Measurements from ENCODE around the gene GPC5.

The GPC5 gene

DNA sequence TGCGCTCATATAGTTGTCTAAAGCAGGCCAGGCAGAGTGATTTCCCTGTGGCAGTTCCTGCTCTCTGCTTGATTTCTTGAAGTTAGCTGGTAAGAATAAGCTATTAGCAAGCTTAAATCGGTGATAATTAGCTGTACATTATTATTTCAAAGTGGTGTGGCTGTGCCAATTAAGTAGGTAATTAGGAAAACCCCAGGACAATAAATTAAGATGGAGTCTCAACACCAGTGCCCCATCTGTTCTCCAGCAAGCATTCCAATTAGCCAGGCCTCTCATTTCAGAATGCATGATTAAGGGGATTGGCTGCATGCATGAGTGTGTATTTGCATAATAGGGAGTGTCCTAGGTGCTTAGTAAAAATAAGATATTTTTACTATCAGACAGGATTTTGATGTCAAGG is 342.3 kb downstream of the GPC5 start:
- no peaks in the 10 kb centered on the region for H3K27me3 ChIP-seq (replicated peaks; ENCODE audit: control insufficient read depth, insufficient read depth, low read length)
- H3K36me3 ChIP-seq (ENCODE audit: control insufficient read depth, insufficient read depth, low read length): no peaks in the 10 kb centered on the region
- no peak for DNase-seq (ENCODE audit: extremely low read depth, insufficient read length)
- no peak overlapping the region for H3K4me3 ChIP-seq (replicated peaks; ENCODE audit: low read depth, low read length)
- TF ChIP-seq, protein P1, sequence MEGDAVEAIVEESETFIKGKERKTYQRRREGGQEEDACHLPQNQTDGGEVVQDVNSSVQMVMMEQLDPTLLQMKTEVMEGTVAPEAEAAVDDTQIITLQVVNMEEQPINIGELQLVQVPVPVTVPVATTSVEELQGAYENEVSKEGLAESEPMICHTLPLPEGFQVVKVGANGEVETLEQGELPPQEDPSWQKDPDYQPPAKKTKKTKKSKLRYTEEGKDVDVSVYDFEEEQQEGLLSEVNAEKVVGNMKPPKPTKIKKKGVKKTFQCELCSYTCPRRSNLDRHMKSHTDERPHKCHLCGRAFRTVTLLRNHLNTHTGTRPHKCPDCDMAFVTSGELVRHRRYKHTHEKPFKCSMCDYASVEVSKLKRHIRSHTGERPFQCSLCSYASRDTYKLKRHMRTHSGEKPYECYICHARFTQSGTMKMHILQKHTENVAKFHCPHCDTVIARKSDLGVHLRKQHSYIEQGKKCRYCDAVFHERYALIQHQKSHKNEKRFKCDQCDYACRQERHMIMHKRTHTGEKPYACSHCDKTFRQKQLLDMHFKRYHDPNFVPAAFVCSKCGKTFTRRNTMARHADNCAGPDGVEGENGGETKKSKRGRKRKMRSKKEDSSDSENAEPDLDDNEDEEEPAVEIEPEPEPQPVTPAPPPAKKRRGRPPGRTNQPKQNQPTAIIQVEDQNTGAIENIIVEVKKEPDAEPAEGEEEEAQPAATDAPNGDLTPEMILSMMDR (IDR thresholded peaks at IDR 0.05; ENCODE audit: insufficient read depth, low read length, poor library complexity, severe bottlenecking): no peak

DNA sequence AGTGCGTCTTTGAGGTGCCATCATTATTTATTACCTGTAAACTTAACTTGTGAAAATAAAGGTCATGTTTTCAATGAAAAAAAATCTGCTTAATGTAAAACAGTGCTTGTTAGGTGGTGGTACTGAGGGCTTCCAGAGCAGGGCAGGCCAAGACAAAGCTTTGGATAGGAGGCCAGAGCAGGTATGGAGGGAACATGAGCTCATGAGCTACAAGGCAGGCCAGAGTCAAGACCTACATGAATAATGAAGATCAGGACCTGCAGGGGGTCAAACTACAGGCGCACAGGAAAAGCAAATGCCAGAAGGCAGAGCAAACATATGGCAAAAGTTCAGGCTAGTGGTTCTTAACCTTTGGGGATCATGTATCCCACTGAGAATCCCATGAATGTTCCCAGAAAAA is 343.5 kb downstream of the GPC5 start:
- Histone ChIP-seq H3K36me3 (ENCODE audit: control insufficient read depth, insufficient read depth, low read length) (no peaks in the 10 kb centered on the region), H3K27me3 (replicated peaks; ENCODE audit: control insufficient read depth, insufficient read depth, low read length) (no peaks in the 10 kb centered on the region), H3K4me3 (replicated peaks; ENCODE audit: low read depth, low read length) (no peak overlapping the region)
- no peak for DNase-seq (ENCODE audit: extremely low read depth, insufficient read length)
- TF ChIP-seq, protein P1 (IDR thresholded peaks at IDR 0.05; ENCODE audit: insufficient read depth, low read length, poor library complexity, severe bottlenecking): no peak

DNA sequence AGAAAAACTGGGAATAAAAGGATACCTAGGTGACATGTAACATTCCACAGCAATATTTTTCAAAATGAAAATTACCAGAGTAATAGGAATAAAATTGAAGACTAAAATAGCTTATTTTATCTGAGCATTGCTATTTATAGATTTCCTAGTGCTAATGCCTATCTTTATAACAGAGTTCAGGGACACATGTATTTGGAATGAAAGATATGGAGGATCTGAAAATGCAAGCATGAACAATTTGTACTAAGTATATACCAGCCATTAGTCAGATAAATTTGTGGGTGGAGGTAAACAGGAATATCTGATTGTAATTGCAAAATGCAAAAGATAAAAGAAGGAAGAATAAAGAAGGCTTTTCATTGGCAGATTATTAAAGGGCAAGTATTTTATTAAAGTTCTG is 345.9 kb downstream of the GPC5 start:
- Histone ChIP-seq H3K4me3 (replicated peaks; ENCODE audit: low read depth, low read length) (no peak overlapping the region), H3K36me3 (ENCODE audit: control insufficient read depth, insufficient read depth, low read length) (no peaks in the 10 kb centered on the region), H3K27me3 (replicated peaks; ENCODE audit: control insufficient read depth, insufficient read depth, low read length) (no peaks in the 10 kb centered on the region)
- TF ChIP-seq, protein P1 (IDR thresholded peaks at IDR 0.05; ENCODE audit: insufficient read depth, low read length, poor library complexity, severe bottlenecking): no peak
- no peak for DNase-seq (ENCODE audit: extremely low read depth, insufficient read length)

DNA sequence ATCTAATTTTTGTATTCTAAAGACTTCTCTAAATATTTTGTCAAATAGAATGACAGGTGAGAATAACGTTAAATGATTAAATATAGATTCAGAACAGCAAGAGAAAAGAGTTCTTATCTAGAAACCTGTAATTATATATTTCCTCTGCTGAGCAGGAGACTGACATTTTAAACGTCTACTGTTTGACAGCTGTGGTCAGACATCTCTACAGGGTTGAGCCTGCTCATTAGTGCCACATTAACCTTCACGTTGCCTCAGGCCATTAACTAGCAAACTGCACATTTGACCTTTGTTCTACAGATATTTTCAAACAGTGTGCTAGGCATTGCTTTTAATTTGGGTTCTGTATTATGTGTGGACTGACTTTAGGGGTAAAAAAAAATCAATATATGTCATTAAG is 347.5 kb downstream of the GPC5 start:
- Histone ChIP-seq H3K36me3 (ENCODE audit: control insufficient read depth, insufficient read depth, low read length) (no peaks in the 10 kb centered on the region), H3K4me3 (replicated peaks; ENCODE audit: low read depth, low read length) (no peak overlapping the region), H3K27me3 (replicated peaks; ENCODE audit: control insufficient read depth, insufficient read depth, low read length) (no peaks in the 10 kb centered on the region)
- TF ChIP-seq, protein P1 (IDR thresholded peaks at IDR 0.05; ENCODE audit: insufficient read depth, low read length, poor library complexity, severe bottlenecking): no peak
- no peak for DNase-seq (ENCODE audit: extremely low read depth, insufficient read length)

DNA sequence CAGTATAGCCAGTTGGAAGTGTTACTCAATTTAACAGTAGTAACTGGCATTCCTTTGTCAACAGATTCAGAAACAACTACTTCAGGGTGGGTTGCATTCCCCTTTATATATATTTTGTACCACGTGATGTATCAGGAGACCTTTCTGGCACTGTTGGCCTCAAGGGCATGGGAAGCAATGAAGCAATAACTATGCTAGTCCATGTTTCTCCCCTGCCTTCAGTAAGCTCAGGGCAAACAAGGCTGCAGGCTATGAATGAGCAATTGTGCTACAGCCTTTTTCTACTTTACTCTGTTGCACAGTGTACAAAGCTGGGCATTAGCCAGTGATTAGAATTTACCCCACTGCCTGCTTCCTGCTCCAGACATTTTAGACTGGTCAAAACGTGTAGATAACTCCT is 348.8 kb downstream of the GPC5 start:
- no peak for DNase-seq (ENCODE audit: extremely low read depth, insufficient read length)
- H3K4me3 ChIP-seq (replicated peaks; ENCODE audit: low read depth, low read length): no peak overlapping the region
- H3K27me3 ChIP-seq (replicated peaks; ENCODE audit: control insufficient read depth, insufficient read depth, low read length): no peaks in the 10 kb centered on the region
- H3K36me3 ChIP-seq (ENCODE audit: control insufficient read depth, insufficient read depth, low read length): no peaks in the 10 kb centered on the region
- TF ChIP-seq, protein P1 (IDR thresholded peaks at IDR 0.05; ENCODE audit: insufficient read depth, low read length, poor library complexity, severe bottlenecking): no peak

DNA sequence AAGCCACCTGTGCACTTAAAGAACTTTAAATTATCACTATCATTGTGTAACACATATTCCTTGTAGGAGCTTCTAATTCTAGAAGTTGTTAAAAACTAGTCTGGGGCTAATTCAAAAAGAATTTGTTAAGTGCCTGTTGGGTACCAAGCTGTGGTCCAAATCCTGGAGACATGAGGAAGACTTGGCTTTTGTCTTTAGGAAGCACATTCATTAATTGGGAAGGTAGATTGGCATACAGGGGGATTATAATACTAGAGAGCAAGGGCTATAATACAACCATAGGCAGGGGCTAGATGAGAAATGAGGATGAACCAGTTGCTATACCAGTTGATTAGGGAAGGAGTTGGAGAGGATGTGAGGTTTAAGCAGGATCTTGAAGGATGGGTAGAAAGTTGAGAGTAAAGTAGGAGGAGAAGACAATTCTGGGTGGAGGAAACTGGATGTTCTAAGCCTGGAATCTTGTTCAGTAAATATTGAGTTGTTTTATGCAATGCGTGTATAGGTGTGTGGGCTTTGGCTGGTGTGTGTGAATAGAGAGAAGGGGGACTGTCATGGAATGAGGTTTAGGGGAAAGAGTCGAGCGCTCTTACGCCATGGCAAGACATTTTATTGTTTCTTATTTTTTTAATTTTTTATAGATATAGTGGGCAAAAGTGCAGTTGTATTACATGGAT is 350.1 kb downstream of the GPC5 start:
- H3K36me3 ChIP-seq (ENCODE audit: control insufficient read depth, insufficient read depth, low read length): no peaks in the 10 kb centered on the region
- no peak for DNase-seq (ENCODE audit: extremely low read depth, insufficient read length)
- H3K4me3 ChIP-seq (replicated peaks; ENCODE audit: low read depth, low read length): no peak overlapping the region
- TF ChIP-seq, protein P1 (IDR thresholded peaks at IDR 0.05; ENCODE audit: insufficient read depth, low read length, poor library complexity, severe bottlenecking): no peak
- H3K27me3 ChIP-seq (replicated peaks; ENCODE audit: control insufficient read depth, insufficient read depth, low read length): no peaks in the 10 kb centered on the region

Measured in GM06990 (cell line).